GM21786 (cell line): Measurements from ENCODE around the gene PLEKHJ1.
A peak's percentile ranks its signal among the peaks of the same experiment; 100 is the strongest.
"Not testable (repeated sequence)": the region's sequence is repeated elsewhere in the genome, so short reads cannot be mapped to it uniquely, and the experiment has no call there.

Experiments used
- ATAC-seq: cut with Tn5 transposase; IDR thresholded peaks from one replicate; pipeline ENCODE4 v1.9.1; 2021; ENCODE audit not compliant: unreplicated experiment

The PLEKHJ1 gene, protein sequence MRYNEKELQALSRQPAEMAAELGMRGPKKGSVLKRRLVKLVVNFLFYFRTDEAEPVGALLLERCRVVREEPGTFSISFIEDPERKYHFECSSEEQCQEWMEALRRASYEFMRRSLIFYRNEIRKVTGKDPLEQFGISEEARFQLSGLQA

DNA sequence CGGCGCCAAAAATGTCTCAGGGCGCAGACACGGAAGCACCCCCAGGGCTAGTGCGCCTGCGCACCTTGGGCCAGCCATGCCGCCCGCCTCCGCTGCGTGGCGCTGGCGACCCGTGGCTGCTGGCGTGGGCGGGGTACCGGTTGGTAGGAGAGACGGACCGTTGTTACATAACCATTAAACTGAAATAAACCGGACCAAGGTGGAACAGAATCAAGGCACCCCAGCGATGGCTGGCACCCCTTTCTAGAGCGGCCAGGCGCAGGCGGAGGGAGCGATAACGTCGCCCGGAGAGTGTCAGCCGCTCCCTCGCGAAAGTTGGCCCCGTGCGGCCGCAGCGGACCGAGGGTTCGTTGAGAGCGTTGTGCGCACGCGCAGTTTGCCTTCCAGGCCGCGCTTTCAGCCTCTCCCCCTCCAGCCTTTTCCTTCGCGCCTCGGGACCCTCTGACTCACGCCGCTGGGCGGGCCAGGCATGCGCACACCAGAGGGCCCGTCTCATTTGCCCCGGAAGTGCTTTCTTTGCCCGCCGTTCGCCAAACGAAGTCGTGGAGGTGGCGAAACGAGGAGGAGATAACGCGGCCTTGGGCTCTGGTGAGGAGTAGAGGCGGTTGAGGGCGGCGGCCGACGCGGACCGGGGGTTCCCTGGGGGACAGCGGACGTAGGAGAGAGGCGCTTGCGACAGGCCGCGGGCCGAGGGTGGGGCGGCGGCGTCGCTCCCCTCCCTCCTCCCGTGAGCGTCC lies at the start of gene PLEKHJ1, which contains the start of gene SF3A2:
Gene PLEKHJ1, minus strand, starts transcription at position 16 of the 737 bp plus-strand sequence. CDS start 81 bp downstream, outside the sequence.
Gene SF3A2, plus strand, starts transcription at position 511 of the 737 bp plus-strand sequence. CDS start 6,595 bp downstream, outside the sequence.
- ATAC-seq = peak; percentile 70

DNA sequence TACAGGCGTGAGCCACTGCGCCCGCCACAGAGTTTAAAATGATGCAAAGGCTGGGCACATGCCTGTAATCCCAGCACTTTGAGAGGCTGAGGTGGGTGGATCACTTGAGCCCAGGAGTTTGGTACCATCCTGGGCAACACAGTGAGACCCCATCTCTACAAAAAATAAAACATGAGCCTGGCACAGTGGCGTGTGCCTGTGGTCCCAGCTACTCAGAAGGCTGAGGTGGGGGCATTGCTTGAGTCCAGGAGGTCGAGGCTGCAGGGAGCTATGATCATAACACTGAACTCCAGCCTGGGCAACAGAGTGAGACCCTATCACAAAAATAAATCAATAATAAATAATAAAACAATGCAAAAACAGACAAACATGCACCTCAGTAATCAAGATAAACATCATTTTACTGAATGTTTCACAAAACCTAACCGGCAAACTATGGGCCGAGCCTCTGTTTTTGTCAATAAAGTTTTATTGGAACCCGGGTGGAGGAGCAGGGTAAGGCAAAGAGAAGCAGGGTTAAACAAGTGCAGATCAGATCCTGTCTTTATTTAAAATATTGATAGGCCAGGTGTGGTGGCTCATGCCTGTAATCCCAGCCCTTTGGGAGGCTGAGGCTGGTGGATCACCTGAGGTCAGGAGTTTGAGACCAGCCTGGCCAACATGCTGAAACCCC lies 47.8 kb upstream of the PLEKHJ1 start:
- ATAC-seq = no peak

DNA sequence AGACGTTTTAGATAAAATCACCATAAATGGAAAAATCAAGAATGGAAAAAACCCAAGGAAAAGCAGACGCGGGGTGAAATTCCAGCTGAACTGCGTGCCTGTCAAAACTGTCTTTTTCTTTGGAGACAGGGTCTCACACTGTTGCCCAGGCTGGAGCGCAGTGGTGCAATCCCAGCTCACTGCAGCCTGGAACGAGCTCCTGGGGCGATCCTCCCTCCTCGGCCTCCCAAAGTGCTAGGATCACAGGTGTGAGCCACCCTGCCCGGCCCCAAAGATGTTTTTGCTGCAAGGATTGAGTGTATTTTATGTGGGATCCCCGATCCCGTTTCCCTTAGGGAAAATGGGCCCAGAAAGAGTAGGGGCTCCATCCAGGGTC lies 46.7 kb upstream of the PLEKHJ1 start:
- no peak for ATAC-seq

DNA sequence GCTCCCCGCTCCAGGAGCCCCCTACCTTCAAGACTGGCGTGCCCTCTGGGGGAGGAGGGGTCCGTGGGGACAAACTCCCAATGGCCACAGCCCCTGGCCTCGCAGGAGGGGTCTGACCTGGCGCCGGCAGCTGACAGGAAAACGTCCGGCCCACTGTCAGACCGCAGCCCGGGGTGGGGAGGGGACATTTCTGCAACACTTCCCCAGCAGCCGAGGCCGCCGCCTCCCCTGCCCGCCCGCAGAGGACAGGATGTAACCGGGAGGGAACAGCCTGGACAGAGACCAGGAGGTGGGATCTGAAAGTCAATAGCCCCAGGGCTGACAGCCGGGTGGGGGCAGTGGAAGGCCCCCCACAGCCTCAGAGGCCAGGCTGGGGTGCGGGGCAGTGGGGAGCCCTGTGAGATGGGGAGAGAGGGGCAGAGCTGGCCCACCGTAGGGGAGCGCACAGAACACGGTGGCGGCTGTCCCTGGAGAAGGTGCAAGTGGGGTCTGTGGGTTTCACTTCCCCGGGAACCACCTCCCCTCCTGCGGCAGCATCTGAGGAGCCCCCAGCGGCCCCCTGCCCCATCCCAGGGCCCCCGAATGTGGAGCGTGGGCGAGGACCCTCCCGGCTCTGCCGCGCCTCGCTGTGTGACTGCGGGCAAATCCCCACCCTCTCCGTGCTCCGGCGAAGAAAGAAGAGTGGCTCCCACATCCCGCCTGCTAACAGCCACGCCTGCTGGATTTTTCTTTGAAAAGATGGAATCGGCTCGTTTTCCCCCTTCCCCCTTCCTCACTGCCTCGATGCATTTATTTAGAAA lies 46.1 kb upstream of the PLEKHJ1 start, which contains the start of gene PEAK3:
Gene PEAK3, minus strand, starts transcription at position 114 of the 800 bp plus-strand sequence. CDS start 1,244 bp downstream, outside the sequence.
- no peak for ATAC-seq

- ATAC-seq = not testable (repeated sequence)
Measured at GRCh38 chr19:2281265-2282061, 45.3 kb upstream of the PLEKHJ1 start.

DNA sequence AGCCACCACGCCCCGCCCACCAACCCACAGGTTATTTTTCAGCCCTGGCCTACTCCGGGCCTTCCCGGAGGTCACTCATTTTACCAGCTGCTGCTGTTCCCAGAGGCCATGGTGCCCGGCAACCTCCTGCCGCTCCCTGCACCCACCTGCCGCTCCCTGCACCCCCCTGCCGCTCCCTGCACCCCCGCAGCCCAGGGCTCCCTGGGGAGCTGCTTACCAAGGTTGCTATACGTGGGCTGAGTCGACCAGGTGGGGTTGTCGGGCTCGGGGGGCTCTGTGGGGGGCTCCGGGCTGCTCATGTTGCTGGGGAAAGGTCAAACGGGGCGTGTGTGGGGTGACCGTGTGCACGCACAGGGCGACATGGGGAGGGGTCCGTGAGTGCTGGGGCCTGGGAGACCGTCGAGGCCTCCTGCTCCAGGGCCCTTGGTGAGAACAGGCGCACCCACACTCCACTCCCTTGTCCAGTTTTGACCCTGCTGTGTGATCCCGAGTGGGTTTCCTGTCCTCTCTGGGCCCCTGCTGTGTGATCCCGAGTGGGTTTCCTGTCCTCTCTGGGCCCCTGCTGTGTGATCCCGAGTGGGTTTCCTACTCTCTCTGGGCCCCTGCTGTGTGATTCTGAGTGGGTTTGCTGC lies 44.6 kb upstream of the PLEKHJ1 start:
- ATAC-seq = no peak

- no peak for ATAC-seq
Measured at GRCh38 chr19:2278459-2279158, 42.5 kb upstream of the PLEKHJ1 start.

DNA sequence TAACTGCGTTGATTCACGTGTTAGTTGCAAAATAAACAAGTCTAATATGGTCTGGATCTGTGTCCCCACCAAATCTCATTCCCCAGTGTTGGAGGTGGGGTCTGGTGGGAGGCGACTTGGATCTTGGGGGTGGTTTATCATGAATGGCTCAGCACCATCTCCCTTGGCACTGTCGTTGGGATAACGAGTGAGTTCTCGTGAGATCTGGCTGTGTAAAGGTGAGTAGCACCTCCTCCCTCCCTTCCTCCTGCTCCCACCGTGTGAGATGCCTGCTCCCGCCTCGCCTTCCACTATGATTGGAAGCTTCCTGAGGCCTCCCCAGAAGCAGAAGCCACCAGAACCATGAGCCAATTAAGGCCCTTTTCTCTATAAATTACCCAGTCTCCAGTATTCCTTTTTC lies 41.0 kb upstream of the PLEKHJ1 start:
- no peak for ATAC-seq

DNA sequence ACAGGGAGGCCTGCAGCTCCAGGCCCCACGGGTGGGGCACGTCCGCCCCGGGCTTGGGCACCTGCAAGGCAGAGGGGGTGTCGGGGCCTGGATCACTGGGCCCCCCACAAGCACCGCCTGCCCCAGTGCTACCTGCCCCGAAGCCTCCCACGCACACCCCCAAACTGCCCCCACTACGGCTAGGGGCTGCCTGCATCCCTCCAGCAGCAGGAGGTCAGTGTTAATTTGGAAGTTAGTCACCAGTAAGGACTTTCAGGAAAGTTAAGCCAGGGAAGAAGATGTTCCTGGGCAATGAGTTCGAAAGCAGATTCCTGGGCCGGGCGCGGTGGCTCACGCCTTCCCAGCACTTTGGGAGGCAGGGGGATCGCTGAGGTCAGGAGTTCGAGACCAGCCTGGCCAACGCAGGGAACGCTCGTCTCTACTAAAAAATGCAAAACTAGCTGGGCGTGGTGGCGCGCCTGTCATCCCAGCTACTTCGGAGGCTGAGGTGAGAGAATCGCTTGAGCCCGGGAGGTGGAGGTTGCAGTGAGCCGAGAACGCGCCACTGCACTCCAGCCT lies 40.4 kb upstream of the PLEKHJ1 start:
- ATAC-seq = no peak

GRCh38 chr19:2275588-2276428 lies 39.7 kb upstream of the PLEKHJ1 start:
- ATAC-seq = no peak

DNA sequence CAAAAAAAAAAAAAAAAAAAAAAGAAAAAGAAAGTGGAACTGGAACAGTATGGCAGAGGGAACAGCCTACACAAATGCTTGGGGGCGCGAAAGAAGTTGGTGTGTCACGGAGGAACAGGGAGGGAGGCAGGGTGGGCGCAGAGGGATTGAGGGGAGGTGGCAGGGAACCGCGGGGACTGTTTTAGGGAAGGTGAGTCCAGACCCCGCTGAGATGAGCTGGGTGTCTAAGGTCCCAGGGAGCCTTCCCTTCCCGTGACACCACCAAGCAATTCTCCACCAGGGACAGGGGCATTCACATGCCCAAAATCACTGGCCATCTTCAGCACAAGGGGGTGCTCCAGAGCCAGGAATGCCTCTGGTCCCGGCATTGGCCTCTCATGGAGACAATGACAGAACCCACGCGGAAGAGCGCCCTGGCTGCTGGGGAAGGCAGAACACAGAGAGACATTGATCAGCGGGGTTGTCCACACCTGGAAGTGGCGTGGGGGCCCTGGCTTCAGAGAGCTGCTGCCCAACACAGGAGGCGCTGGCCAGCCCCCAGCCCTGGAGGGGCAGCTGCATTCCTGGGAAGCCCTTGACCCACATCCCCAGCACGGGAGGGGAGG lies 38.9 kb upstream of the PLEKHJ1 start:
- ATAC-seq = no peak

DNA sequence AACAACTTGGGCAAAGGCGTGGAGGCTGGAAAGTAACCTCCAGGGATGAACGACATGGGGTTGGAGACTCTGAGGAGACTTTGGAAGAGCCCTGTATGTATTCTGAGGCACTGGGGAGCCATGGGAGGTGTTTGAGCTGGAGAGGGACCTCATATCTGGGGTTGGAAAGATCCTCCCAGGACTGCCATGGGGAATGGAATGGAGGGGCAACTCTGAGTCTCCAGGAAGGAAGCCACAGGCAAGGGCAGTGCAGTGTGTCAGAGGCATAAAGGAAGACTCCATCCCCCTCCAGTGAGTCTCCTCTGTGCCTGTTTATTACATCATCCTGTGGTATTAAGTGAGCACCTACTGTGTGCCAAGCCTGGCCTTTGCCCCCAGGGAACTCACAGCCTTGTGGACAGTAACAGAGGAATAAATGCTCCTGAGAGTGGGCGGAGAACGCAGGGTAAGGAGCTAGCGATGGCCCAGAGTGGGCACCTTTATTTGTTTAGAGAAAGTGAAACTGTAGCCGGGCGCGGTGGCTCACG lies 38.1 kb upstream of the PLEKHJ1 start:
- no peak for ATAC-seq

DNA sequence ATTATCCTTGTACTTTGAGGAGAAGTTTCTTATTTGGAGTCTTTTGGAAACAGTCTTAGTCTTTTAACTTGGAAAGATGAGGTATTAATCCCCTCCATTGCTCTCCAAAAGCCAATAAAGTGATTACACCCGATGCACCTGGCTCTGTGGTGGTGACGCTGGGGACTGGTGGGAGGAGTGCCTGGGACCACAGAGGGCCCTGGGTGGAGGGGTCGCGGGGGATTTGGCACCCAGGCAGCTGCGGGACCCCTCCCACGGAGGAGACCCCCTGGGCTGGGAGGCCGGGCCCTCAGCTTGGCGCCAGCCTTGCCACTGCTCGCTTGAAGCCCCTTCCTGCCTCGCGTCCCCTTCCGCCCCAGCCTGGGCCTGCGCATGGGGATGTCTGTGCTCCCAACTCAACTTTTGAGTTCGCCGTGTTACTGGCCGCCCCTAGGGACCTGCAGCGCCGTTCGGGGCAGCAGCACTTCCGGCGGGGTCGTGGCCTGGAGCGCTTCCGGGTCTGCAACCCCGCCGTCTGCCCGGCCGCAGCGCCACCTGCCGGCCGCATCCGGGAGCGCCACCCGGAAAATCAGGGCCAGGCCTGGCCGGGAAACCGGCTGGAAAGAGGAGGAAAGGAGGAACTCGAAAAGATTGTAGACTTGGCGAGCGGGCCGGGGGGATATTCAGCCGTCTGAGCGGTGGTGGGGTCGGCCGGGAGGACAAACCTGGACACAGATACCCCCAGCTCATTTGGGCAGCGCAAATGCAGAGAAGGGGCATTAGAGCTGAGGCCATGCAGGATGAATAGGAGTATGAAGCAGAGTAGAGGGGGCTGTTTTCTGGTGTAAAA lies 37.4 kb upstream of the PLEKHJ1 start:
- ATAC-seq = no peak

GRCh38 chr19:2271234-2272103 lies 35.3 kb upstream of the PLEKHJ1 start:
- ATAC-seq = no peak

DNA sequence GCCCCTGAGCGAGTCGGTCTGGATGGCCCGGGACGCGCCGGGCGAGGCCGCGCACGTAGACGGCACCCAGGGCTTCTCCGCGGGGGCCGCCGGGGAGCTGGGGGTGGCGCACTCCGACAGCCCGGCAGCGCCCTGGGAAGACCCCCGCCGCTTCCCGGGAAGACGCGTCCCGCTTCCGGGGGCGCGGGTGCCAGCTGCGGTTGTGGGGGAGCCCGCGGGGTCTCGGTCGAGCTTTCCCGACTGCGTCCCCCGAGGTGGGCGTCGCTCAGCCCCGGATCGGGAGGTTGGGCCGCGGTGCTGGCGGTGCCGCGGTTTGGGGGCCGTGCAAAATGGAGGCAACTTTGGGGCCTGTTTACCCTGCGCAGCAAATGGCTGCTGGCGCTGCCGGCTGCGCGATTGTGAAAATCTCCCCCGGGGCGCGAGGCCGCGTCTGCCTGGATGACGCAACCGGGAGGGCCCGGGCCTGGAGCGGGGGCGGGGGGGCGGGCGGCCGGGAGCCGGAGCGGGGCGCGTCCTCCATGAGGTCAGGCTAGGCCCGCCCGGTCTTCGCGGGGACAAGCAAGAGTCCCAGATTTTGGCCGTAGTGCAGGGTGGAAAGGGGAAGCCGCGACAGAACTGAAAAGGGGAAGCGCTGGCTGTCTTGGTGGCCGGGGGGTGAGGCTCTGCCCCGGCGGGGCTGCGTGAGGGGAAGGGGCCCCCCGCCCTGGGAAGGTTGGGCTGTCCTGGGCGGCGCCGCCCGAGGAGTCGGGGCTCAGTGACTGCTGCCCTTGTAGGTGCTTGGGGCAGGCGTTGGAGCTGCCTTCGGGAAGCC lies 34.5 kb upstream of the PLEKHJ1 start:
- no peak for ATAC-seq
